ENCODE data around the gene LIMS1. TPM values are rescaled to one million over a fixed set of nuclear protein-coding genes. Genes with fewer than 3 reads are reported as not detected.

LIMS1 gene
- polyA plus RNA-seq, 3 donors: 44.0 to 130 (median 124) TPM

GRCh38 chr2:108535357-108535631, 1.0 kb downstream of the LIMS1 start:
- WGBS (ENCODE audit: insufficient coverage): 39% methylated on average over 8 of the region's 9 CpGs
- TF ChIP-seq, protein P1, sequence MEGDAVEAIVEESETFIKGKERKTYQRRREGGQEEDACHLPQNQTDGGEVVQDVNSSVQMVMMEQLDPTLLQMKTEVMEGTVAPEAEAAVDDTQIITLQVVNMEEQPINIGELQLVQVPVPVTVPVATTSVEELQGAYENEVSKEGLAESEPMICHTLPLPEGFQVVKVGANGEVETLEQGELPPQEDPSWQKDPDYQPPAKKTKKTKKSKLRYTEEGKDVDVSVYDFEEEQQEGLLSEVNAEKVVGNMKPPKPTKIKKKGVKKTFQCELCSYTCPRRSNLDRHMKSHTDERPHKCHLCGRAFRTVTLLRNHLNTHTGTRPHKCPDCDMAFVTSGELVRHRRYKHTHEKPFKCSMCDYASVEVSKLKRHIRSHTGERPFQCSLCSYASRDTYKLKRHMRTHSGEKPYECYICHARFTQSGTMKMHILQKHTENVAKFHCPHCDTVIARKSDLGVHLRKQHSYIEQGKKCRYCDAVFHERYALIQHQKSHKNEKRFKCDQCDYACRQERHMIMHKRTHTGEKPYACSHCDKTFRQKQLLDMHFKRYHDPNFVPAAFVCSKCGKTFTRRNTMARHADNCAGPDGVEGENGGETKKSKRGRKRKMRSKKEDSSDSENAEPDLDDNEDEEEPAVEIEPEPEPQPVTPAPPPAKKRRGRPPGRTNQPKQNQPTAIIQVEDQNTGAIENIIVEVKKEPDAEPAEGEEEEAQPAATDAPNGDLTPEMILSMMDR (IDR thresholded peaks at IDR 0.05): no peak
- Mint-ChIP-seq H3K27ac (peak overlapping the region in 5 of 7 donors; percentile 79 to 93 (median 85)), H3K36me3 (peaks cover 2 to 7% of the 10 kb centered on the region in 2 donors), H3K27me3 (ENCODE audit: low read depth in 3 of 3) (peaks cover 0 to 1% (median 1%) of the 10 kb centered on the region in 3 donors), H3K4me1 (peaks cover 43% of the 10 kb centered on the region), H3K4me3 (peak overlapping the region; percentile 94 to 98), H3K9me3 (peaks cover 0 to 2% (median 0%) of the 10 kb centered on the region in 7 donors)
- Histone ChIP-seq H3K4me1 (ENCODE audit: control insufficient read depth in 1 of 2, insufficient read depth in 2 of 2, low read length in 2 of 2) (peaks cover 15 to 25% of the 10 kb centered on the region in 2 donors), H3K9me3 (replicated peaks in 1 of 2; ENCODE audit: control insufficient read depth in 1 of 2, insufficient read depth in 1 of 2, low read length in 2 of 2) (no peaks in the 10 kb centered on the region), H3K9ac (ENCODE audit: insufficient read depth, low read length, poor library complexity, severe bottlenecking) (peak overlapping the region; percentile 86), H3K4me3 (replicated peaks in 1 of 3; ENCODE audit: low read depth in 2 of 3, low read length in 3 of 3) (peak overlapping the region; percentile 69 to 98 (median 80)), H3K36me3 (replicated peaks in 1 of 2; ENCODE audit: control insufficient read depth in 1 of 2, insufficient read depth in 2 of 2, low read length in 2 of 2) (no peaks in the 10 kb centered on the region), H3K27me3 (ENCODE audit: control insufficient read depth in 2 of 2, insufficient read depth in 2 of 2, low read length in 2 of 2) (no peaks in the 10 kb centered on the region), H3K27ac (ENCODE audit: low read depth in 1 of 2, low read length in 2 of 2) (peak overlapping the region in 1 of 2 donors; percentile 69), H2AFZ (ENCODE audit: insufficient read depth, low read depth, low read length, poor library complexity, severe bottlenecking) (peak overlapping the region; percentile 30), H3K79me2 (ENCODE audit: insufficient read depth, low read length) (peaks cover 54% of the 10 kb centered on the region), H4K20me1 (ENCODE audit: insufficient read depth, low read length) (peaks cover 40% of the 10 kb centered on the region), H3K4me2 (replicated peaks; ENCODE audit: extremely low read depth, low read length, poor library complexity, severe bottlenecking) (peak overlapping the region; percentile 83)
- DNase-seq: no peak
- intact Hi-C loops (cut with micrococcal nuclease): loop anchor here (5.0 to 10.0 kb wide), 2 partner anchors 47 to 90 kb away; partner anchors contain the start of gene GCC2 (in 1 of the 2)

DNA sequence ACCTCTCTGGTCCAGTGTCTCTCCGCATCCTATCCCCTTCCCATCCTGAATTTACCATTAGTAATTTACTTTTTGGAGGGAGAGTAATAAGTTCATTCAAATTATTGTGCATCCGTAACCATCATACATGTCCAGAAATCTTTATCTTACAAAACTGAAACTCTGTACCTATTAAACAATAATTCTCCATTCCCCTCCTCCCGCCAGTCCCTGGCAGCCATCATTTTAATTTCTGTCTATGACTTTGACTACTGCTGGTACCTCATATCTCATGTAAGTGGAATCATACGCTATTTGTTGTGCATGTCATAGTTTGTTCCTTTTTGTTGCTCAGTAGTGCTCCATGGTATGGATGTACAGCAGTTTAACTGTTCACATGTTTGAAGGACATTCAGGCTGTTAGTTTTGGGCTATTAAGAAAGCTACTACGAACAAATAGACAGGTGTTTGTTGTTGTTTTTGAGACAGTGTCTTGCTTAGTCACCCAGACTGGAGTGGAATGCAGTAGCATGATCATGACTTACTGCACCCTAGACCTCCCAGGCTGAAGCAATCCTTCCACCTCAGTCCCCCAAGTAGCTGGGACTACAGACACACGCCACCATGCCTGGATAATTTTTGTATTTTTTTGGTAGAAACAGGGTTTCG, 2.0 kb downstream of the LIMS1 start:
- Histone ChIP-seq H3K4me3 (replicated peaks in 1 of 3; ENCODE audit: low read depth in 2 of 3, low read length in 3 of 3) (peak overlapping the region in 1 of 3 experiments; percentile 80), H3K36me3 (replicated peaks in 1 of 2; ENCODE audit: control insufficient read depth in 1 of 2, insufficient read depth in 2 of 2, low read length in 2 of 2) (no peaks in the 10 kb centered on the region), H3K27ac (ENCODE audit: low read depth in 1 of 2, low read length in 2 of 2) (no peak overlapping the region), H3K4me1 (ENCODE audit: control insufficient read depth in 1 of 2, insufficient read depth in 2 of 2, low read length in 2 of 2) (peaks cover 15 to 25% of the 10 kb centered on the region in 2 donors), H3K27me3 (ENCODE audit: control insufficient read depth in 2 of 2, insufficient read depth in 2 of 2, low read length in 2 of 2) (no peaks in the 10 kb centered on the region), H3K9me3 (replicated peaks in 1 of 2; ENCODE audit: control insufficient read depth in 1 of 2, insufficient read depth in 1 of 2, low read length in 2 of 2) (no peaks in the 10 kb centered on the region), H2AFZ (ENCODE audit: insufficient read depth, low read depth, low read length, poor library complexity, severe bottlenecking) (no peak overlapping the region), H4K20me1 (ENCODE audit: insufficient read depth, low read length) (peaks cover 40% of the 10 kb centered on the region), H3K4me2 (replicated peaks; ENCODE audit: extremely low read depth, low read length, poor library complexity, severe bottlenecking) (peak overlapping the region; percentile 11), H3K9ac (ENCODE audit: insufficient read depth, low read length, poor library complexity, severe bottlenecking) (no peak overlapping the region), H3K79me2 (ENCODE audit: insufficient read depth, low read length) (peaks cover 62% of the 10 kb centered on the region)
- peaks cover 0 to 1% (median 1%) of the 10 kb centered on the region in 3 donors for H3K27me3 Mint-ChIP-seq (ENCODE audit: low read depth in 3 of 3)
- TF ChIP-seq, protein P1 (IDR thresholded peaks at IDR 0.05): no peak
- peak overlapping the region; percentile 9 to 58 for H3K4me3 Mint-ChIP-seq
- peaks cover 6 to 12% of the 10 kb centered on the region in 2 donors for H3K36me3 Mint-ChIP-seq
- H3K27ac Mint-ChIP-seq: no peak overlapping the region
- intact Hi-C loops (cut with micrococcal nuclease): loop anchor here (5.0 to 10.0 kb wide), 2 partner anchors 46 to 91 kb away; partner anchors contain the start of gene GCC2 (in 1 of the 2)
- DNase-seq: no peak
- H3K9me3 Mint-ChIP-seq: peaks cover 0 to 2% (median 0%) of the 10 kb centered on the region in 7 donors
- H3K4me1 Mint-ChIP-seq: peaks cover 36% of the 10 kb centered on the region
- WGBS (ENCODE audit: insufficient coverage): 100% methylated on average over 1 of the region's 7 CpGs

Measured in CD14-positive monocyte (primary cell).